ENCODE data around the gene CKM.

Gene CKM

GRCh38 chr19:45358213-45358792 is 35.6 kb upstream of the CKM start:
- no peak overlapping the region for H2BK5ac ChIP-seq (ENCODE audit: low read depth, low read length, poor library complexity, severe bottlenecking)
- H2BK15ac ChIP-seq (ENCODE audit: low read depth, poor library complexity, severe bottlenecking) = no peak overlapping the region
- DNase-seq = no peak
- 96% methylated on average over 11 of the region's 12 CpGs for WGBS
- H4K91ac ChIP-seq (ENCODE audit: low read length) = no peak overlapping the region
- no peak overlapping the region for H2AFZ ChIP-seq (ENCODE audit: low read depth, low read length)
- H2BK120ac ChIP-seq (ENCODE audit: low read depth, low read length) = no peak overlapping the region
- H4K8ac ChIP-seq (ENCODE audit: low read length) = no peak overlapping the region
- no peak overlapping the region for H3K18ac ChIP-seq (ENCODE audit: low read depth in 1 of 2, low read length in 2 of 2)
- H2BK12ac ChIP-seq (ENCODE audit: low read length in 2 of 2) = no peak overlapping the region
- H3K9me3 ChIP-seq (ENCODE audit: control insufficient read depth, low read length) = no peaks in the 10 kb centered on the region
- no peaks in the 10 kb centered on the region for H3K27me3 ChIP-seq (ENCODE audit: control insufficient read depth in 1 of 2, insufficient read depth in 1 of 2, low read length in 2 of 2)
- no peak overlapping the region for H3K4me3 ChIP-seq (ENCODE audit: insufficient read depth in 1 of 2, low read depth in 1 of 2, low read length in 2 of 2)
- H3K4me1 ChIP-seq (ENCODE audit: control insufficient read depth, insufficient read depth, low read depth, low read length) = no peaks in the 10 kb centered on the region
- H3K23ac ChIP-seq (ENCODE audit: low read length in 2 of 2) = no peak overlapping the region
- no peak overlapping the region for H3K4me2 ChIP-seq (ENCODE audit: low read length, poor library complexity, severe bottlenecking)
- H3K4ac ChIP-seq (ENCODE audit: low read depth in 1 of 2, low read length in 2 of 2) = no peak overlapping the region
- no peak overlapping the region for H3K14ac ChIP-seq (ENCODE audit: low read length in 2 of 2)
- H3K27ac ChIP-seq (ENCODE audit: low read length, poor library complexity, severe bottlenecking) = no peak overlapping the region
- peaks cover 77 to 86% of the 10 kb centered on the region in 2 experiments for H3K36me3 ChIP-seq (ENCODE audit: control insufficient read depth in 1 of 2, insufficient read depth in 2 of 2, low read depth in 1 of 2, low read length in 2 of 2)
- peaks cover 36% of the 10 kb centered on the region for H3K79me1 ChIP-seq (replicated peaks; ENCODE audit: low read length, poor library complexity, severe bottlenecking)
- H2AK5ac ChIP-seq (ENCODE audit: low read length, severe bottlenecking) = no peak overlapping the region
- H3K9ac ChIP-seq (ENCODE audit: low read length) = no peak overlapping the region

GRCh38 chr19:45357445-45357783 is 34.7 kb upstream of the CKM start:
- peaks cover 79 to 86% of the 10 kb centered on the region in 2 experiments for H3K36me3 ChIP-seq (ENCODE audit: control insufficient read depth in 1 of 2, insufficient read depth in 2 of 2, low read depth in 1 of 2, low read length in 2 of 2)
- no peak overlapping the region for H3K23ac ChIP-seq (ENCODE audit: low read length in 2 of 2)
- no peak overlapping the region for H2AFZ ChIP-seq (ENCODE audit: low read depth, low read length)
- no peak overlapping the region for H4K8ac ChIP-seq (ENCODE audit: low read length)
- no peaks in the 10 kb centered on the region for H3K4me1 ChIP-seq (ENCODE audit: control insufficient read depth, insufficient read depth, low read depth, low read length)
- no peak overlapping the region for H4K91ac ChIP-seq (ENCODE audit: low read length)
- H3K79me1 ChIP-seq (replicated peaks; ENCODE audit: low read length, poor library complexity, severe bottlenecking) = peaks cover 32% of the 10 kb centered on the region
- H3K4ac ChIP-seq (ENCODE audit: low read depth in 1 of 2, low read length in 2 of 2) = no peak overlapping the region
- 95% methylated on average over 11 of the region's 11 CpGs for WGBS
- no peak overlapping the region for H3K9ac ChIP-seq (ENCODE audit: low read length)
- no peak overlapping the region for H2BK12ac ChIP-seq (ENCODE audit: low read length in 2 of 2)
- H3K14ac ChIP-seq (ENCODE audit: low read length in 2 of 2) = no peak overlapping the region
- H3K27me3 ChIP-seq (ENCODE audit: control insufficient read depth in 1 of 2, insufficient read depth in 1 of 2, low read length in 2 of 2) = no peaks in the 10 kb centered on the region
- H3K27ac ChIP-seq (ENCODE audit: low read length, poor library complexity, severe bottlenecking) = no peak overlapping the region
- no peak overlapping the region for H3K4me3 ChIP-seq (ENCODE audit: insufficient read depth in 1 of 2, low read depth in 1 of 2, low read length in 2 of 2)
- no peak overlapping the region for H2AK5ac ChIP-seq (ENCODE audit: low read length, severe bottlenecking)
- no peak overlapping the region for H2BK15ac ChIP-seq (ENCODE audit: low read depth, poor library complexity, severe bottlenecking)
- no peak overlapping the region for H2BK120ac ChIP-seq (ENCODE audit: low read depth, low read length)
- no peak overlapping the region for H3K18ac ChIP-seq (ENCODE audit: low read depth in 1 of 2, low read length in 2 of 2)
- H3K9me3 ChIP-seq (ENCODE audit: control insufficient read depth, low read length) = no peaks in the 10 kb centered on the region
- H3K4me2 ChIP-seq (ENCODE audit: low read length, poor library complexity, severe bottlenecking) = no peak overlapping the region
- H2BK5ac ChIP-seq (ENCODE audit: low read depth, low read length, poor library complexity, severe bottlenecking) = no peak overlapping the region
- no peak for DNase-seq

GRCh38 chr19:45356760-45357444 is 34.2 kb upstream of the CKM start:
- H3K9ac ChIP-seq (ENCODE audit: low read length) = no peak overlapping the region
- no peak overlapping the region for H4K8ac ChIP-seq (ENCODE audit: low read length)
- H3K18ac ChIP-seq (ENCODE audit: low read depth in 1 of 2, low read length in 2 of 2) = no peak overlapping the region
- 94% methylated on average over 18 of the region's 20 CpGs for WGBS
- no peak overlapping the region for H2BK12ac ChIP-seq (ENCODE audit: low read length in 2 of 2)
- H3K79me1 ChIP-seq (replicated peaks; ENCODE audit: low read length, poor library complexity, severe bottlenecking) = peaks cover 29% of the 10 kb centered on the region
- H4K91ac ChIP-seq (ENCODE audit: low read length) = no peak overlapping the region
- peaks cover 79 to 86% of the 10 kb centered on the region in 2 experiments for H3K36me3 ChIP-seq (ENCODE audit: control insufficient read depth in 1 of 2, insufficient read depth in 2 of 2, low read depth in 1 of 2, low read length in 2 of 2)
- H2BK120ac ChIP-seq (ENCODE audit: low read depth, low read length) = no peak overlapping the region
- no peak overlapping the region for H3K4me3 ChIP-seq (ENCODE audit: insufficient read depth in 1 of 2, low read depth in 1 of 2, low read length in 2 of 2)
- H2AFZ ChIP-seq (ENCODE audit: low read depth, low read length) = no peak overlapping the region
- H2BK5ac ChIP-seq (ENCODE audit: low read depth, low read length, poor library complexity, severe bottlenecking) = no peak overlapping the region
- DNase-seq = no peak
- no peak overlapping the region for H3K4me2 ChIP-seq (ENCODE audit: low read length, poor library complexity, severe bottlenecking)
- no peaks in the 10 kb centered on the region for H3K27me3 ChIP-seq (ENCODE audit: control insufficient read depth in 1 of 2, insufficient read depth in 1 of 2, low read length in 2 of 2)
- H3K27ac ChIP-seq (ENCODE audit: low read length, poor library complexity, severe bottlenecking) = no peak overlapping the region
- H2AK5ac ChIP-seq (ENCODE audit: low read length, severe bottlenecking) = no peak overlapping the region
- no peaks in the 10 kb centered on the region for H3K4me1 ChIP-seq (ENCODE audit: control insufficient read depth, insufficient read depth, low read depth, low read length)
- no peak overlapping the region for H3K14ac ChIP-seq (ENCODE audit: low read length in 2 of 2)
- H3K9me3 ChIP-seq (ENCODE audit: control insufficient read depth, low read length) = no peaks in the 10 kb centered on the region
- H2BK15ac ChIP-seq (ENCODE audit: low read depth, poor library complexity, severe bottlenecking) = no peak overlapping the region
- H3K23ac ChIP-seq (ENCODE audit: low read length in 2 of 2) = no peak overlapping the region
- H3K4ac ChIP-seq (ENCODE audit: low read depth in 1 of 2, low read length in 2 of 2) = no peak overlapping the region

- Histone ChIP-seq H4K8ac (ENCODE audit: low read length) (no peak overlapping the region), H2BK15ac (ENCODE audit: low read depth, poor library complexity, severe bottlenecking) (no peak overlapping the region), H3K27me3 (ENCODE audit: control insufficient read depth in 1 of 2, insufficient read depth in 1 of 2, low read length in 2 of 2) (no peaks in the 10 kb centered on the region), H3K9ac (ENCODE audit: low read length) (no peak overlapping the region), H2BK5ac (ENCODE audit: low read depth, low read length, poor library complexity, severe bottlenecking) (no peak overlapping the region), H4K91ac (ENCODE audit: low read length) (no peak overlapping the region), H3K4me3 (ENCODE audit: insufficient read depth in 1 of 2, low read depth in 1 of 2, low read length in 2 of 2) (no peak overlapping the region), H2AK5ac (ENCODE audit: low read length, severe bottlenecking) (no peak overlapping the region), H3K23ac (ENCODE audit: low read length in 2 of 2) (no peak overlapping the region), H3K14ac (ENCODE audit: low read length in 2 of 2) (no peak overlapping the region), H3K79me1 (replicated peaks; ENCODE audit: low read length, poor library complexity, severe bottlenecking) (peaks cover 24% of the 10 kb centered on the region), H3K27ac (ENCODE audit: low read length, poor library complexity, severe bottlenecking) (no peak overlapping the region), H3K4me1 (ENCODE audit: control insufficient read depth, insufficient read depth, low read depth, low read length) (no peaks in the 10 kb centered on the region), H3K4ac (ENCODE audit: low read depth in 1 of 2, low read length in 2 of 2) (no peak overlapping the region), H3K9me3 (ENCODE audit: control insufficient read depth, low read length) (no peaks in the 10 kb centered on the region), H2AFZ (ENCODE audit: low read depth, low read length) (no peak overlapping the region), H2BK12ac (ENCODE audit: low read length in 2 of 2) (no peak overlapping the region), H3K18ac (ENCODE audit: low read depth in 1 of 2, low read length in 2 of 2) (no peak overlapping the region), H3K4me2 (ENCODE audit: low read length, poor library complexity, severe bottlenecking) (no peak overlapping the region), H3K36me3 (ENCODE audit: control insufficient read depth in 1 of 2, insufficient read depth in 2 of 2, low read depth in 1 of 2, low read length in 2 of 2) (peaks cover 81 to 86% of the 10 kb centered on the region in 2 experiments), H2BK120ac (ENCODE audit: low read depth, low read length) (no peak overlapping the region)
- WGBS = 98% methylated on average over 9 of the region's 9 CpGs
- no peak for DNase-seq
These were observed 33.2 kb upstream of the CKM start for GRCh38 chr19:45355910-45356309.
